ENCODE measurements around the gene PPFIA1. TPM values are rescaled to one million over a fixed set of nuclear protein-coding genes. Genes with fewer than 3 reads are reported as not detected.

Gene PPFIA1
- total RNA-seq, 4 donors from 2014 or later: 21.0 to 34.7 (median 29.8) TPM

- WGBS, 2 donors: 90% methylated on average over 14 to 17 of the region's 20 CpGs
- DNase-seq: no peak
- no peak for TF ChIP-seq CTCF (IDR thresholded peaks at IDR 0.05)
- no peak for TF ChIP-seq POLR2A (IDR thresholded peaks at IDR 0.05)
- H3K4me1 ChIP-seq: no peaks in the 10 kb centered on the region
- H3K9me3 ChIP-seq: no peaks in the 10 kb centered on the region
- H3K36me3 ChIP-seq: peaks cover 0 to 30% (median 0%) of the 10 kb centered on the region in 3 donors
- intact Hi-C loops (cut with DNase I): no loop called here
- no peaks in the 10 kb centered on the region for H3K27me3 ChIP-seq
- no peak overlapping the region for H3K4me3 ChIP-seq
- H3K27ac ChIP-seq: no peak overlapping the region
Observed at GRCh38 chr11:70312401-70313357, 42.2 kb downstream of the PPFIA1 start.

GRCh38 chr11:70313945-70314344 lies 43.5 kb downstream of the PPFIA1 start:
- H3K36me3 ChIP-seq: peaks cover 0 to 38% (median 0%) of the 10 kb centered on the region in 3 donors
- no peak overlapping the region for H3K4me3 ChIP-seq
- 81 to 85% methylated on average over 8 of the region's 8 CpGs for WGBS, 2 donors
- no peaks in the 10 kb centered on the region for H3K27me3 ChIP-seq
- TF ChIP-seq CTCF (IDR thresholded peaks at IDR 0.05): no peak
- H3K27ac ChIP-seq: no peak overlapping the region
- H3K9me3 ChIP-seq: no peaks in the 10 kb centered on the region
- no peak for DNase-seq
- intact Hi-C loops (cut with DNase I): no loop called here
- no peaks in the 10 kb centered on the region for H3K4me1 ChIP-seq

- intact Hi-C loops (cut with DNase I): no loop called here
- 62 to 85% methylated on average over 10 of the region's 10 CpGs for WGBS, 2 donors
- Histone ChIP-seq H3K27ac (no peak overlapping the region), H3K27me3 (no peaks in the 10 kb centered on the region), H3K4me3 (no peak overlapping the region), H3K4me1 (peaks cover 0 to 6% (median 0%) of the 10 kb centered on the region in 3 donors), H3K9me3 (no peaks in the 10 kb centered on the region), H3K36me3 (peaks cover 0 to 39% (median 0%) of the 10 kb centered on the region in 3 donors)
- no peak for TF ChIP-seq POLR2A (IDR thresholded peaks at IDR 0.05)
- no peak for TF ChIP-seq CTCF (IDR thresholded peaks at IDR 0.05)
- no peak for DNase-seq
Observed at GRCh38 chr11:70314730-70315129, 44.2 kb downstream of the PPFIA1 start.

DNA sequence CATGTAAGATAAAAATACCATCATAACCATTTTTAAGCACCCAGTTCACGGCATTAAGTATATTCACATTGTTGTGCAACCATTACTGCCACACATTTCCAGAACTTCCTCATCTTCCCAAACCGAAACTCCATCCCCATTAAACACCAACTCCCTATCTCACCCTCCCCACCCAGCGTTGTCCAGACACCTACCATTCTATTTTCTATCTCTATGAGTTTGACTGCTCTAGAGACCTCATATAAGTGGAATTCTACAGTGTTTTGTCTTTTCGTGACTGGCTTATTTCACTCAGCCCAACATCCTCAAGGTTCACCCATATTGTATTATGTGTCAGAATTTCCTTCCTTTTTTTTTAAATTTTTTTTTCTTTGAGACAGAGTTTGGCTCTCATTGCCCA lies 45.2 kb downstream of the PPFIA1 start:
- no peak for DNase-seq
- intact Hi-C loops (cut with DNase I): no loop called here
- no peaks in the 10 kb centered on the region for H3K9me3 ChIP-seq
- TF ChIP-seq POLR2A (IDR thresholded peaks at IDR 0.05): no peak
- TF ChIP-seq CTCF (IDR thresholded peaks at IDR 0.05): no peak
- peaks cover 0 to 41% (median 0%) of the 10 kb centered on the region in 3 donors for H3K36me3 ChIP-seq
- no peak overlapping the region for H3K4me3 ChIP-seq
- H3K4me1 ChIP-seq: peaks cover 0 to 6% (median 0%) of the 10 kb centered on the region in 3 donors
- WGBS, 2 donors: 78 to 79% methylated on average over 4 of the region's 4 CpGs
- H3K27ac ChIP-seq: no peak overlapping the region
- no peaks in the 10 kb centered on the region for H3K27me3 ChIP-seq

DNA sequence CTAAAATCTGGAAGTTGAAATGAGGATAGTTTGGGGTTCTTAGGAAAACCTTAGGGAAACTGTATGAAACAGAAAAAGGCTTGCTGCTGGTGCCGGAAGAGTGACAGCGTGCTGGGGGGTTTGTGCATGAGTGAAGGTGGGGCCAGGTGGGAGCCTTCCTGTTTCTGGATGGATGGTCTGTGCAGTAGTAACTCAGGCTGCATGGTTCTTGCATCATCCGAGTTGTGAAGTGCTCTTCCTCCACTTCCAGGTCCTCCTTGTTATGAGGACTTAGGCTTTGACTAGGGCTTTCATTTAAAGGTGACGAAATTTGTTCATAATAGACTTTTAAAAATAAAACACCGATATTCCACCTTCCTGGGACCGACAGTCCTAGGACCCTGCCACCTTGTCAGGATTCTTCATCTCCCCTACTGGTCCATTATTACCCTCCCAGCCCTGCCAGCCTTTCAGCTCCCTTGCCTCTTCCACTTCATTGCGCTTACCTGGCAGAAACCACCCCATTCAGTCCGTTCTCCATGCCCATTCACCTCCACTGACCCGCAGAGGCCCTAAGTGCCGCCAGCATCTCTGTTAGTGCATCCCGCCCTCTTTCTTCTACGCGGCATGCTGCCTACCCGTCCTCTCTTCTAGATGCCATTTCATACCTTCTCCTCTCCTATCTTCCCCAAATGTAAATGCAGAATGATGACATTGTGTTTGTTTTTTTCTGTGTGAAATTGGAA lies 47.3 kb downstream of the PPFIA1 start:
- TF ChIP-seq CTCF (IDR thresholded peaks at IDR 0.05) (no peak), POLR2A (IDR thresholded peaks at IDR 0.05) (no peak)
- no peaks in the 10 kb centered on the region for H3K9me3 ChIP-seq
- peaks cover 0 to 45% (median 0%) of the 10 kb centered on the region in 3 donors for H3K36me3 ChIP-seq
- H3K4me1 ChIP-seq: peaks cover 0 to 6% (median 0%) of the 10 kb centered on the region in 3 donors
- H3K4me3 ChIP-seq: no peak overlapping the region
- 88 to 91% methylated on average over 14 of the region's 14 CpGs for WGBS, 2 donors
- no peaks in the 10 kb centered on the region for H3K27me3 ChIP-seq
- intact Hi-C loops (cut with DNase I): no loop called here
- DNase-seq: no peak
- no peak overlapping the region for H3K27ac ChIP-seq

All from esophagus squamous epithelium (tissue), 5 donors.